ENCODE measurements around the gene ATL2. TPM values are rescaled to one million over a fixed set of nuclear protein-coding genes. Genes with fewer than 3 reads are reported as not detected.

ATL2 gene
- total RNA-seq, 2 donors from 2014 or later, result 33.9 to 51.1 TPM

GRCh38 chr2:38398739-38399138 lies 21.7 kb upstream of the ATL2 start:
- H3K4me3 ChIP-seq, result no peak overlapping the region
- H3K9me3 ChIP-seq, result peaks cover 0 to 14% of the 10 kb centered on the region in 2 donors
- no peaks in the 10 kb centered on the region for H3K27me3 ChIP-seq
- no peak overlapping the region for H3K27ac ChIP-seq
- DNase-seq (ENCODE audit: low spot score), result no peak
- H3K4me1 ChIP-seq, result no peaks in the 10 kb centered on the region
- TF ChIP-seq, protein P1, sequence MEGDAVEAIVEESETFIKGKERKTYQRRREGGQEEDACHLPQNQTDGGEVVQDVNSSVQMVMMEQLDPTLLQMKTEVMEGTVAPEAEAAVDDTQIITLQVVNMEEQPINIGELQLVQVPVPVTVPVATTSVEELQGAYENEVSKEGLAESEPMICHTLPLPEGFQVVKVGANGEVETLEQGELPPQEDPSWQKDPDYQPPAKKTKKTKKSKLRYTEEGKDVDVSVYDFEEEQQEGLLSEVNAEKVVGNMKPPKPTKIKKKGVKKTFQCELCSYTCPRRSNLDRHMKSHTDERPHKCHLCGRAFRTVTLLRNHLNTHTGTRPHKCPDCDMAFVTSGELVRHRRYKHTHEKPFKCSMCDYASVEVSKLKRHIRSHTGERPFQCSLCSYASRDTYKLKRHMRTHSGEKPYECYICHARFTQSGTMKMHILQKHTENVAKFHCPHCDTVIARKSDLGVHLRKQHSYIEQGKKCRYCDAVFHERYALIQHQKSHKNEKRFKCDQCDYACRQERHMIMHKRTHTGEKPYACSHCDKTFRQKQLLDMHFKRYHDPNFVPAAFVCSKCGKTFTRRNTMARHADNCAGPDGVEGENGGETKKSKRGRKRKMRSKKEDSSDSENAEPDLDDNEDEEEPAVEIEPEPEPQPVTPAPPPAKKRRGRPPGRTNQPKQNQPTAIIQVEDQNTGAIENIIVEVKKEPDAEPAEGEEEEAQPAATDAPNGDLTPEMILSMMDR (IDR thresholded peaks at IDR 0.05), result no peak
- no peaks in the 10 kb centered on the region for H3K36me3 ChIP-seq

DNA sequence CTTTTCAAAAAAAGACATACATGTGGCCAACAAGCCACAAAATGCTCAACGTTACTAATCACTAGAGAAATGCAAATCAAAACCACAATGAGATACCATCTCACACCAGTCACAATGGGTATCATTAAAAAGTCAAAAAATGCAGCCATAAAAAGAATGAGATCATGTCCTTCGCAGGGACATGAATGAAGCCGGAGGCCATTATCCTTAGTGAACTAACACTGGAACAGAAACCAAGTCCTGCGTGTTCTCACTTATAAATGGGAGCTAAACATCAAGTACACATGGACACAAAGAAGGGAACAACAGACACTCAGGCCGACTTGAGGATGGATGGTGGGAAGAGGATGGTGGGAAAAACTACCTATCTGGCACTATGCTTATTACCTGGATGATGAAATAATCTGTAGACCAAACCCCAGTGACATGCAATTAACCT lies 17.8 kb upstream of the ATL2 start:
- Histone ChIP-seq H3K27me3 (no peaks in the 10 kb centered on the region), H3K27ac (no peak overlapping the region), H3K4me3 (no peak overlapping the region), H3K9me3 (peaks cover 0 to under 1% of the 10 kb centered on the region in 2 donors), H3K4me1 (no peaks in the 10 kb centered on the region), H3K36me3 (no peaks in the 10 kb centered on the region)
- no peak for DNase-seq (ENCODE audit: low spot score)
- TF ChIP-seq, protein P1 (IDR thresholded peaks at IDR 0.05), result no peak

GRCh38 chr2:38394041-38394440 lies 17.0 kb upstream of the ATL2 start:
- no peaks in the 10 kb centered on the region for H3K4me1 ChIP-seq
- no peaks in the 10 kb centered on the region for H3K27me3 ChIP-seq
- H3K4me3 ChIP-seq, result no peak overlapping the region
- TF ChIP-seq, protein P1 (IDR thresholded peaks at IDR 0.05), result no peak
- H3K27ac ChIP-seq, result no peak overlapping the region
- no peak for DNase-seq (ENCODE audit: low spot score)
- H3K9me3 ChIP-seq, result no peaks in the 10 kb centered on the region
- no peaks in the 10 kb centered on the region for H3K36me3 ChIP-seq

- no peaks in the 10 kb centered on the region for H3K27me3 ChIP-seq
- no peaks in the 10 kb centered on the region for H3K9me3 ChIP-seq
- H3K4me1 ChIP-seq, result no peaks in the 10 kb centered on the region
- no peak for DNase-seq (ENCODE audit: low spot score)
- no peaks in the 10 kb centered on the region for H3K36me3 ChIP-seq
- TF ChIP-seq, protein P1 (IDR thresholded peaks at IDR 0.05), result no peak
- H3K4me3 ChIP-seq, result no peak overlapping the region
- no peak overlapping the region for H3K27ac ChIP-seq
These were observed 13.9 kb upstream of the ATL2 start for GRCh38 chr2:38390947-38391346.

DNA sequence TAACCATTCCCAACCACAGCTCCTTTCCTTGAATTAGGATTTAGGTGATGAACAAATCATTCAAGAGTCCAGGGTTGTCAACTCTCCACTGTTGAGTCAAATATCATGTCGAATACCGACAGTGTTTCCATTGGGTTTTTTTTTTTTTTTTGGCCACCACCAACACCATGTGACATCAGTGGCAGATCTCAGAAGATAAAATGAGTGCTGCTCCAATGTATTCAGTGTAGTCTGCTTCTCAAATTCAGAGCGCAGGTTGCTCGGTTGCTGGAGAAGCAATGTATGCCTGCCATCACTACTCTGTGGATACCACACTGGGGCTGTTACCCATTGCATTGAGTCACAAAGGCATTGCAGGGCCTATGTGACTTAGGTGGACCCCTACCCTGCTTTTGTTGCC lies 10.8 kb upstream of the ATL2 start:
- Histone ChIP-seq H3K27ac (no peak overlapping the region), H3K9me3 (no peaks in the 10 kb centered on the region), H3K36me3 (no peaks in the 10 kb centered on the region), H3K27me3 (no peaks in the 10 kb centered on the region), H3K4me3 (no peak overlapping the region), H3K4me1 (no peaks in the 10 kb centered on the region)
- TF ChIP-seq, protein P1 (IDR thresholded peaks at IDR 0.05), result no peak
- no peak for DNase-seq (ENCODE audit: low spot score)

DNA sequence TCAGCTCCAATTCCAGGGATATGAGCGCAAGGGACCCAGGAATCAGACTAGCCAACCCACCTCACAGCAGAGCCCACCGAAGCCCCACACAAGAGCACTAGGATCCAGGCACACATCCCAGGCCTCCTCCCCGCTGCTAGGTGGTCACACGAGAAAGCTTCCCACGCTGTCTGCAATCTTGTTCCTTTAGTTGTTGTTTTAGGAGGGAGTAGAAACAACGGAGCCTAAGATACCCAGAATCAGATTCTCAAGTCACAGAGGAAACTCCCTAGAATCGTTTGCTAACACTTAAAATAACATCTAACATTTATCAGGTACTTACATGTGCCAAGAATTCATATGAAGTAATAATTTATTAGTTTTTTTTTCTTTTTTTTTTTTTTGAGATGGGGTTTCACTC lies 9.7 kb upstream of the ATL2 start:
- H3K36me3 ChIP-seq, result no peaks in the 10 kb centered on the region
- no peak overlapping the region for H3K4me3 ChIP-seq
- no peaks in the 10 kb centered on the region for H3K9me3 ChIP-seq
- TF ChIP-seq, protein P1 (IDR thresholded peaks at IDR 0.05), result no peak
- H3K27ac ChIP-seq, result no peak overlapping the region
- no peaks in the 10 kb centered on the region for H3K4me1 ChIP-seq
- no peak for DNase-seq (ENCODE audit: low spot score)
- no peaks in the 10 kb centered on the region for H3K27me3 ChIP-seq
